ENCODE data around the gene HRH2. TPM values are rescaled to one million over a fixed set of nuclear protein-coding genes. Genes with fewer than 3 reads are reported as not detected.

The HRH2 gene
- polyA plus RNA-seq, 1 donor (not counting 4 experiments of a cell fraction or from before 2014, with no cell fraction given), result not detected

- peaks cover 32% of the 10 kb centered on the region for H3K27me3 ChIP-seq (ENCODE audit: control insufficient read depth, extremely low read depth, insufficient read depth, low read length)
- no peak overlapping the region for H2AFZ ChIP-seq (ENCODE audit: control insufficient read depth, low read length)
- H3K36me3 ChIP-seq (ENCODE audit: control insufficient read depth in 2 of 2, extremely low read depth in 1 of 2, insufficient read depth in 2 of 2, low read length in 2 of 2), result no peaks in the 10 kb centered on the region
- no peaks in the 10 kb centered on the region for H3K9me3 ChIP-seq (ENCODE audit: control insufficient read depth, low read depth, low read length)
- FAIRE-seq (no peak), DNase-seq (ENCODE audit: low read depth, low spot score) (no peak)
- no peak overlapping the region for H3K27ac ChIP-seq (ENCODE audit: control insufficient read depth, insufficient read depth, low read length)
- H3K4me1 ChIP-seq (ENCODE audit: control insufficient read depth, extremely low read depth, insufficient read depth, low read length), result no peaks in the 10 kb centered on the region
- H3K79me2 ChIP-seq (ENCODE audit: control insufficient read depth, insufficient read depth, low read length), result no peaks in the 10 kb centered on the region
- dilution Hi-C loops (cut with MboI; ENCODE audit: extremely low pct_ligation_motif_present, low sequenced_read_pairs), result no loop called here
- TF ChIP-seq, protein P1, sequence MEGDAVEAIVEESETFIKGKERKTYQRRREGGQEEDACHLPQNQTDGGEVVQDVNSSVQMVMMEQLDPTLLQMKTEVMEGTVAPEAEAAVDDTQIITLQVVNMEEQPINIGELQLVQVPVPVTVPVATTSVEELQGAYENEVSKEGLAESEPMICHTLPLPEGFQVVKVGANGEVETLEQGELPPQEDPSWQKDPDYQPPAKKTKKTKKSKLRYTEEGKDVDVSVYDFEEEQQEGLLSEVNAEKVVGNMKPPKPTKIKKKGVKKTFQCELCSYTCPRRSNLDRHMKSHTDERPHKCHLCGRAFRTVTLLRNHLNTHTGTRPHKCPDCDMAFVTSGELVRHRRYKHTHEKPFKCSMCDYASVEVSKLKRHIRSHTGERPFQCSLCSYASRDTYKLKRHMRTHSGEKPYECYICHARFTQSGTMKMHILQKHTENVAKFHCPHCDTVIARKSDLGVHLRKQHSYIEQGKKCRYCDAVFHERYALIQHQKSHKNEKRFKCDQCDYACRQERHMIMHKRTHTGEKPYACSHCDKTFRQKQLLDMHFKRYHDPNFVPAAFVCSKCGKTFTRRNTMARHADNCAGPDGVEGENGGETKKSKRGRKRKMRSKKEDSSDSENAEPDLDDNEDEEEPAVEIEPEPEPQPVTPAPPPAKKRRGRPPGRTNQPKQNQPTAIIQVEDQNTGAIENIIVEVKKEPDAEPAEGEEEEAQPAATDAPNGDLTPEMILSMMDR (optimal IDR thresholded peaks at IDR 0.05 in 1 of 3, IDR thresholded peaks at IDR 0.05 in 1 of 3, conservative IDR thresholded peaks at IDR 0.05 in 1 of 3; ENCODE audit: extremely low read depth in 1 of 3, insufficient read depth in 2 of 3, low read length in 3 of 3), result no peak
- TF ChIP-seq EZH2 (IDR thresholded peaks at IDR 0.05; ENCODE audit: low read length), result no peak
- no peak overlapping the region for H3K4me3 ChIP-seq (ENCODE audit: control insufficient read depth in 2 of 3, extremely low read depth in 1 of 3, insufficient read depth in 2 of 3, low read depth in 1 of 3, low read length in 3 of 3)
- no peak overlapping the region for H3K9ac ChIP-seq (ENCODE audit: control insufficient read depth, extremely low read depth, insufficient read depth, low read length)
- no peak overlapping the region for H3K4me2 ChIP-seq (ENCODE audit: control insufficient read depth, extremely low read depth, insufficient read depth, low read depth, low read length)
- no peaks in the 10 kb centered on the region for H3K9me1 ChIP-seq (ENCODE audit: control insufficient read depth, extremely low read depth, insufficient read depth, low read length)
- no peaks in the 10 kb centered on the region for H4K20me1 ChIP-seq (ENCODE audit: control insufficient read depth, extremely low read depth, insufficient read depth, low read length)
These were observed 20.2 kb downstream of the HRH2 start for GRCh38 chr5:175678074-175678473.

DNA sequence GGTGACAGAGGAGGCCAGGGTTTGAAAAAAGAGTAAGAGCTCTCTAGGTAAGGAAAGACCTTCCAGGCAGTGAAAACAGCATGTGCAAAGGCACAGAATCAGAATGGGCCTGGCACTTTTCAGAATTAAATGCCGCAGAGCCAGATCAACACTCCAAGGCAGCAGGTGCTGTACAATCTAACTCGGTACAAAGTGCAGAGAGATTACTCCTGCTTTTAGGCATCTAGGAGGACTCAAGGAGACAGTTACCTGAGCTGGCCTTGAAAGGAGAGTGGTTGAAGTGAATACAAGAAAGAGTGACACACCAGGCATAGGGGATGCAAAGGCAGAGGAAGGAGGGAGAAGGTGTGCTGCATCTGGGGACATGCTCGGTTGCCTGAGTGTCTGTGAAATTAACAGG is 21.5 kb downstream of the HRH2 start:
- TF ChIP-seq, protein P1 (optimal IDR thresholded peaks at IDR 0.05 in 1 of 3, IDR thresholded peaks at IDR 0.05 in 1 of 3, conservative IDR thresholded peaks at IDR 0.05 in 1 of 3; ENCODE audit: extremely low read depth in 1 of 3, insufficient read depth in 2 of 3, low read length in 3 of 3), result no peak
- no peak for TF ChIP-seq EZH2 (IDR thresholded peaks at IDR 0.05; ENCODE audit: low read length)
- FAIRE-seq (no peak), DNase-seq (ENCODE audit: low read depth, low spot score) (no peak)
- H3K9ac ChIP-seq (ENCODE audit: control insufficient read depth, extremely low read depth, insufficient read depth, low read length), result no peak overlapping the region
- no peaks in the 10 kb centered on the region for H3K79me2 ChIP-seq (ENCODE audit: control insufficient read depth, insufficient read depth, low read length)
- no peak overlapping the region for H3K27ac ChIP-seq (ENCODE audit: control insufficient read depth, insufficient read depth, low read length)
- no peaks in the 10 kb centered on the region for H3K36me3 ChIP-seq (ENCODE audit: control insufficient read depth in 2 of 2, extremely low read depth in 1 of 2, insufficient read depth in 2 of 2, low read length in 2 of 2)
- H3K9me1 ChIP-seq (ENCODE audit: control insufficient read depth, extremely low read depth, insufficient read depth, low read length), result no peaks in the 10 kb centered on the region
- H3K4me3 ChIP-seq (ENCODE audit: control insufficient read depth in 2 of 3, extremely low read depth in 1 of 3, insufficient read depth in 2 of 3, low read depth in 1 of 3, low read length in 3 of 3), result no peak overlapping the region
- H3K27me3 ChIP-seq (ENCODE audit: control insufficient read depth, extremely low read depth, insufficient read depth, low read length), result peaks cover 33% of the 10 kb centered on the region
- no peak overlapping the region for H3K4me2 ChIP-seq (ENCODE audit: control insufficient read depth, extremely low read depth, insufficient read depth, low read depth, low read length)
- no peaks in the 10 kb centered on the region for H4K20me1 ChIP-seq (ENCODE audit: control insufficient read depth, extremely low read depth, insufficient read depth, low read length)
- no peak overlapping the region for H2AFZ ChIP-seq (ENCODE audit: control insufficient read depth, low read length)
- H3K9me3 ChIP-seq (ENCODE audit: control insufficient read depth, low read depth, low read length), result no peaks in the 10 kb centered on the region
- no peaks in the 10 kb centered on the region for H3K4me1 ChIP-seq (ENCODE audit: control insufficient read depth, extremely low read depth, insufficient read depth, low read length)
- dilution Hi-C loops (cut with MboI; ENCODE audit: extremely low pct_ligation_motif_present, low sequenced_read_pairs), result no loop called here
